ENCODE results near the gene USP24.

DNA sequence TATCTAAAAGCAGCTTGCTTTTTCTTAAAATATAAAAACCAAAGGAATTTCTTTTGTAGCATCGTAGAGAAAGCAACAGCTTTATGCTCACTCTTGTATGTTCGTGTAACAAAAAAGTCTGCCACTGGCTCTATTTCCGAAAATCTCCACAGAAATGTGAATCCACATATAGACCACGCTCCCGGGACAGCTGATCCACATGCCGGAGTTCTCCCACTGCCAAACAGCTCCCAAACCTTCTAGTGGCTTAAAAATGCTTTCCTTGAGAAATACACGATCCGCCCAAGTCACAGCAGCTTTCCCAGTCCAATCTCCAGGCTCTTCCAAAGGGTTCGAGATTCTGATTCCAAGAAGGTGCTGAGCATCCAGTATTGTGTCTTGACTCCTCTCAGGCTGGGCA lies 146.5 kb downstream of the USP24 start:
- TF ChIP-seq POLR2A (IDR thresholded peaks at IDR 0.05; ENCODE audit: low read depth, low read length) (no peak), POLR2AphosphoS5 (IDR thresholded peaks at IDR 0.05; ENCODE audit: low read depth, low read length) (no peak)
